NAMALWA (cell line): ENCODE data around the gene OSBPL7.

ENCODE experiments used
- DNase-seq: peaks from one replicate; pipeline ENCODE4 v3.0.0-alpha.2; 2015; ENCODE audit warnings: low spot score

OSBPL7 gene

DNA sequence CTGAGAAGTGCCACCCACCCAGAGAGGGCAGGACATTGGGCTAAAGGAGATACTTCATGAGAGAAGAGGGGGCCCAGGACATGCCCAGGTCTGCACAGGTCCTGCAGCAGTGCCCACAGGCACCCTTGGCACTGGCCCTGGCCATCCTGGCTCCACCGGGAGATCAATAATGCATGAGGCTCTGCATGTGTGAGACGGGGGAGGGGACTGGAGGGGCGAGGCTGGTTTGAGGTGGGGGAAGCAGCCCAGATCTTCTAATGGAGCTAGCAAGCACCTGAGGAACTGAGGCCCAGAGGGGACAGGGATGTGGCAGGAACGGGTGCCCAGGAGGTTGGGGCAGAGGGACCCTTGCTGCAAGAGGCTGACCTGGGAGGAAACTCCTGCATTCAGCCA lies 567 bp downstream of the OSBPL7 start:
- no peak for DNase-seq

DNA sequence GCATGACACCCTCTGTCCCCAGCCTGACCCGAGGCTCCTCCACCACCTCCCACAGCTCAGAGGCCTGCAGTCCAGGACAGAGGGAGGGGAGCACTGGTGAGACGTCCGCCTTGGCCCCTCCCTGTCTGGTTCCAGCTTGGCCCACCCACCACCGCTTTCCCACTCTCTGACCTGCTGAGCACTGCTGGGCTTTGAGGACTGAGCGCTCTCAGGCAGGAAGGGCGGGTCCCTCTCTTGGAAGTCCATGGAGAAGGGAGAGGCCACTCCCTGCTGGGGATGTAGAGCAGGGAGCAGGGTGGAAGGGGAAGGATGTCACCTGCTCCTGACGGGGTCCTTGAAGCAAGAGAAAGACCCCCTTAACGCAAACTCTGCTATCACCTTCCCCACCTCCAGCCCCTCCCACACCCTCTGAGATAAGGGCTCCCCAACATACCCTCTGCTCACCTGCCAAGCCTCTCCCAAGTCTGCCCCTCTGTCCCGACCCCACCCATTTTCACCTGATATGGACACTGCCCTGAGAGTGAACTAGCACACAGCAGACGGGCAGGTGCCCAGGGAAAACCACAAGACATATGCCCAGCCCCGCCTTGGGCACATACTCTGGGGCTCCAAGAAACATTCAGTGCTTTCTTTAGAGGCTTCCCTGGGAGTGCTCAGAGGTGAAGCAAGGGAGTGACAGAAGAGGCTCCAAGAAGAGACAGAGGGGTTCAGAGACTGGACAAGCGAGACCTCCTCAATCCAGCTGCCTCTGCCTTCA lies 1.4 kb downstream of the OSBPL7 start:
- no peak for DNase-seq

DNA sequence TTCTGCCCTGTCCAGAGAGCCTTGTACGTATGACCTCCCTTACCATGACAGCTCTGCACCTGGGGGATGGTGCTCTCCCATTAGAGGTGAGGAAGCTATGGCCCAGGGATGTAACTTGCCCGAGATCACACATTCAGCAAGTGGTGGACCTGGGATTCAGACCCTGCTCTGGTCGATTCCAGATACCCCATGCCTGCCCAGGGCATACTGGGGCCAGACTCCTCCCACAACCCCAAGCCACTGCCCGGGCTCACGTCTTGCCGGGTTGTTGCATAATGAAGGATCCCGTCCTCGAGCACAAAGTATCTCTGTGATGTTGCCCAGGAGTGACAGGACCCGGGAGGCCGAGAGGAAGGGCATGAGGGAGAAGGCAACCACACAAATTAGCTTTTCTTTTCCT lies 2.1 kb downstream of the OSBPL7 start:
- no peak for DNase-seq

DNA sequence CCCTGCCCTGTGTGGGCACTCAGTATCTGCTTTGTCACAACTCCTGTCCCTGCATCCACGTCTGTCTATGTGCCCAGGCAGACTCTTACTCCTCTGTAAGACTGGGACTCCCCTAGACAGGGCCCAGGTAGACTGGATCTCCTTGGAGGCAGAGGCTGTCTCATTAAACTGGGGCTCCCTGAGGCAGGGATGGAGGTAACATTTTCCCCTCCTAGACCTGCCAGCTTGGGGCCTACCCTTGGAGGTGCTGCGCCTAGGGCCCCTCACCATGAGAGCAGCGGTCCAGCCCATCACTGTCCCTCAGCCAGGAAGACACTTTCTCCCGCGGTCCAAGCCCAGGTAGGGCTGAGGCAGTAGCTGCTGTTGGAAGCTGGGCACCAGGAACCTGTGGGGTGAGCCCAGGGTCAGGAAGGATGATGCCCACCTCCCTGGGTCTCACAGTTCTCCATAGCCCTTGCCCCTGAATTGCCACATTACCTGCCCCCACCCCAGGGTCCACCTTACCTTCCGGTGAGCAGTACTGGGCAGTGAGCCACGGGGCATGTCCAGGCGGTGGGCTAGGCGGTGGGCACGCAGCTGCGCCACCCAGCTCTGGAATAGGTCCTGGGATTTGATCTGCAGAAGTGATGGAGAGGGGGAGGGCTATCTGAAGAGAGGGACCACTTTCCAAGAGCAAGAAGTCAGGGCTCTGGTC lies 3.4 kb downstream of the OSBPL7 start:
- no peak for DNase-seq

DNA sequence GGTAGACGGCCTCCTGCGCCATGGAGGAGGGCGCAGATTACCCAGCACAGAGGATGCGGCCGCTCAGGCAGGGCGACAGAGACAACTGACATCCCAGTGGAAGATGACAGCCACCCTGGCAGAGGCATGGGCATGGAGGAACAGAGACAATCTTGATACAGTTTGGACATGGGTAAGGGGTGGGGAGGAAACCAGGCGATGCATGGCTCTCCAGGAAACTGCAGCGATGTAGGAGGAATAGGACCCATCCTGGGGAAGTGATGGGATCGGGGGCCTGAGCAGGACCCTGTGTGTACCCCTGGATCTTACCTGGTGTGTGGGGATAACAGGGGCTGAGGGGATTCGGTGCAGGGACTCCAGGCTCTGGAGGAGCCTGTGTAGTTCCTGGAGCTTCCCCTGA lies 4.6 kb downstream of the OSBPL7 start:
- DNase-seq, result no peak

GRCh38 chr17:47816111-47816735 lies 5.4 kb downstream of the OSBPL7 start:
- DNase-seq, result no peak

DNA sequence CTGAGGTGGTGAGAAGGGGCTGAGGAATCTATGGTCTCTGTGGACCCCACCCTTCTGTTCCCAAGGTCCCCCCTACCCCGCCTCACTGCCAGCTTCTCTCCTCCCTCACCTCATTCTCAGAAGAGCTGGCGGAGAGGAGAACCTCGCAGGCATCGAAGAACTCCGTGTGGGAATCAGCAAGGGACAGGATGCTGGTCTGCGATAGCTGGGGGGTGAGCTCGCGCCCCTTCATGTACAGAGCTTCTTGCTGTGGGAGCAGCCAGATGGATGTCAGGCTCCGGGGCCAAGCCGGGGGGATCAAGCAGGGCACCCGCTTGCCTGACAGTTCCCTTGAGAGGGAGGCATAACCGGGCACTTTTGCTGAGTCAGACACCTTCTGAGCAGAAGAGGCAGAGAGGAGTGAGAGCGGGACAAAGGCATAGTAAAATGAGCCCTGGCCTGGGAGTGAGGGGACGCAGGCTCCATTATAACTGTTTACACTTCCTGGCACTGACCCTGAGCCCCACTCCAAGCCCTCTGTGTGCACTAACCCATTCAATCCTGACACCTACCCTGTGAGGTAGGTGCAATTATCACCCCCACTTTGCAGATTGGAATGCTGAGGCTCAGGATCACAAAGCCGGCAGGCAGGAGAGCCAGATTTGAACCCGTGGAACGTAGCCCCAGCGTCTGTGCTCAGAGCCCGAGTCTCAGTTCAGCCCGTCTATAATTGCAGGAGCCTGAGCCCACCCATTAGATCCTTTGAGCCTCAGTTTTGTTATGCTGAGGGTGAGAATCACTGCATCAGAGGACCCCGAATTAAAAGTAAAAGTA lies 6.3 kb downstream of the OSBPL7 start:
- no peak for DNase-seq

DNA sequence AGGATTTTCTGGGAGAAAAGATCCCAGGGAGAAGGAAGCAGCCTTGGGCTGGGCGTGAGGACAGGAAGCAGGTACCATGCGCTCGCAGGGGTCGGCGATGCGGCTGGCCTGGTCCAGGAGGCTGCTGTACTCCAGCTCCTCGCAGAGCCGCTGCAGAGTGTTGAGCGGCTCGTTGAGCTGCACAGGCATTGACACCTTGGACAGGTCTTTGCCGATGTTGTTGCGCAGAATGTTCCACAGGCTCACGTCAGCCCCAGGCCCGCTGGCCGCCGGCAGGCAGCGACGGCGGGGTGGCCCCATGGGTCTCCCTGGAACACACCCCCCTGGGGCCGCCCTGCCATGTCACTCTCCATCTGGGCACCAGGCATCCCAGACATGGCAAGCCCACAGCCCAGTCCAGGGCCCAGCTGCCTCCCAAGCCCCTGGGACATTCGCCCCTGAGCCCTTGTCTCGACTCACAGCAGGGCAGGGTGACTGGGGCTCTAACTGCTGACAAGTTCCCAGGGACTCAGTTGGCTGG lies 8.0 kb downstream of the OSBPL7 start:
- DNase-seq, result no peak

DNA sequence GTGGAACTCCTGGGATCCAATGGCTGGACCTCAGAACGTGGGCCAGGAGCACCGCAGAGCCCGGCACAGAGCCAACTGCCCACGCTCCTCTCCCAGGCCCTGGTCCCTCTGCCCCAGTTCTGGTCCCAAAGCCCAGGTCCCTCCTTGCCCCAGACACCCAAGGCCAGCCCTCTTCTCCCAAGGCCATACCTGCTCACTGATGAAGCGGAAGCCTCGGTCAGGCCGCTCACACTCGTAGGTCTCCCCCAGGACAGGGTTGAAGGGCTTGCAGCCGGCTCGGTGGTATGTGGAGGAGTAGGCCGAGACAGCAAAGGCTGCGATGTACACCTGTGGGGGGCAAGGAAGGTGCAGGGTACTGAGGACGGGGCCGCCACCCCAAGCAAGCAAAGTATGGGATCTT lies 8.5 kb downstream of the OSBPL7 start:
- DNase-seq, result no peak

DNA sequence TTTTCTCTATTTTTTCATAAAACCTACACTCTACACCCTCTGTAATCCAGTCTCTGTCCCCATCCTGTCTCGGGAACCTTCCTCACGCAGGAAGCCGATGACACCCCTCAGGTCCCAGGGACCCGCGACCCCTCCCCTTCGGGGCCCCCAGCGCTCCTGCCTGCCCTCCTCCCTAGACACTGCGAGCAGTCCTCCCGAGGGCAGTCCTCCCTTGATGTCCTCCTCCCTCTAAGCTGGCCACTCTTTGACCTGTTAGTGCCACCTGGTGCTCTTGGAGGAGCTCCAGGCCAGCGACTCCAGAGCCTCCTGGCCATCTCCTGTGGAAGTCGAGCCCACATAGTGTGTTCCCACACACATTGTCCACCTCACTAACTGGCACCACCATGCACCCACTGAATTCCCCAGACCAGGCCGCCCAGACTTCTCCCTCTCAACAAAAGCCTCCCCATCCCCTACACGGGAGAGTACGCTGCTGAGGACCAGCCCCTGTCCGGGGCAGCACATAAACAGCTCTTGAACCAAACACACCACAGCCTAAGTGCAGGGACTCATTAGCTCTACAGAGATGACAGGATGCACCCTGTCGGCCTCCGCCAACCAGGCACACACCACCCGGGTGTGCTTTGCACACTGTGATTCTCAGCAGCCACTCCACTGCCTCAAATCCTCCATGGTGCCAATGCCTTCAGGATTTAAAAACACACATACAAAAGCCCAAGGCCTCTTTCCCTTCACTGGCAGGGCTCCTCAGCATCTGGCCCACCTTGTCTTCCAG lies 9.3 kb downstream of the OSBPL7 start:
- DNase-seq, result no peak

DNA sequence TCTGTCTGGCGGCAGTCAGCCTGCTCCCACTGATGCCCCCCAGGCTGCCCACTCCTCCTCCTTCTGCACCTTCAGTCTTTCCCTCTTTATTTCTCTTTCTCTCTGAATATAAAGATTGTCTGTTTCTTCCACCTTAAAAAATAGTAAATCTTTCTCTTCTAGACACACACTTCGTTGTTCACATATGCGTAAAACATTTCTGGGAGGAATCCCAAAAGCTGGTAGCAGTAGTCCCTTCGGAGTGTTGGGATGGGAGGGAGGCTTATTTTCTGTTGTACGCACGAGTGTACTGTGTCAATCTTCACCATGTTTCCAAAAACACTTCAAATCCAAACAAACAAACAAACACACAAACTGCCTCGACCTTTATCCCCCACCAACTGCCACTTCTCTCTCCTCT lies 9.9 kb downstream of the OSBPL7 start:
- DNase-seq, result no peak

- DNase-seq, result no peak
Observed at GRCh38 chr17:47810901-47811635, 10.5 kb downstream of the OSBPL7 start.

DNA sequence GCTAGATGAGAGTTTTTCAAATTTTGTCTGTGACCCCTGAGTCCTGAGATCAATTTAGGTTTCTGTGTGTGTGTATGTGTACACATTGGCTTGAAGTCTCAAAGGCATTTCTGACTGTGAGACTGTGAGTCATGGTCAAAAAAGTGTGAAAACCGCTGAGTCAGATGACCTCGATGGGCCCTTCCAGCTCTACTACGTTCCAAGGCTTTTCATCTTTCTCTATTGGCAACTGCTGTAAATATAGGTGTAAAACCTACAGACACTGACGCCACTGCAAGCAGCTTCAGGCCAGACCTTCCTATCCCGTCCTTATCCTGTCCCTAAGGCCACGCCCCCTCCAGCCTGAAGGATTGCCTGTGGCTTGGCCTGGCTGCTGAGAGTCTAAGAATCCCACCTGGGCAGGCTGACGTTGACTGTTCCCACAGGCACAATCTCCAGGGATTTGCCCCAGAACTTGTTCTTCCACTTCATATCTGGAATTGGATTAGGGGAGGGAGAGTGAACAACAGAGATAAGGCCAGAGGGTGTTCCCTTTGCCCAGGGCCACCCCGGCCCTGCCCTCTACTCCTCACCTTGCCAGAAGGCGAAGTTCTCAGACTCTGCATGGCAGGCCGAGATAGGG lies 11.3 kb downstream of the OSBPL7 start:
- no peak for DNase-seq

DNA sequence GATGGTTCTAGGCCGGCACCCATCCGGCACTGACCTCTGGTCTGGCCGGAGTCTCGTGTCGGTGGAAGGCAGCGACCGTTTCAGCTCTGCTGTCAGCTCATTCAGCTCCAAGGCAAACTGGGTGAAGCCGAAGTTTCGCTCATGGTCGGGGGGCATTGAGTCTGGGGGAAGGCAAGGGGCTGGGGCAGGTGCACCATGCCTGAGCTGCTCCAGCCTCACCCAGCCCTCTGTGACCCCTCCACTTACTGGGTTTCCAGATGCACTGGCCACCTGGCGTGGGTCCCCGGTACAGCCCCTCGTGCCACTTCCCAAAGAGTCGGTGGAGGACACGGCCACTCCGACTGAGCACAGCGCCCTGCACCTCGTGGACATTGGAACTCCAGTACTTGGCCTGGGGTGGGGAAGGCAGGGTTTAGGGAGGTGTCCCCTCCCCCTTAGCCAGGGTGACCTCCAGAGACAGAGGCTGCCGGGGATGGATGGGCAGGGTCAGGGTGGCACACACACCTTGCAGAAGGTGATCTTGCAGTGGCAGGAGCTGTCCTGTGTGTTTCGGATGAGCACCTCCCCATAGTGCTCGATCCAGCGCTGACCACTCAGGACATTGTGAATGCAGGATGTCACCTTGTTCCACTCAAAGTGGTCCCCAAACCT lies 12.6 kb downstream of the OSBPL7 start:
- DNase-seq, result no peak

DNA sequence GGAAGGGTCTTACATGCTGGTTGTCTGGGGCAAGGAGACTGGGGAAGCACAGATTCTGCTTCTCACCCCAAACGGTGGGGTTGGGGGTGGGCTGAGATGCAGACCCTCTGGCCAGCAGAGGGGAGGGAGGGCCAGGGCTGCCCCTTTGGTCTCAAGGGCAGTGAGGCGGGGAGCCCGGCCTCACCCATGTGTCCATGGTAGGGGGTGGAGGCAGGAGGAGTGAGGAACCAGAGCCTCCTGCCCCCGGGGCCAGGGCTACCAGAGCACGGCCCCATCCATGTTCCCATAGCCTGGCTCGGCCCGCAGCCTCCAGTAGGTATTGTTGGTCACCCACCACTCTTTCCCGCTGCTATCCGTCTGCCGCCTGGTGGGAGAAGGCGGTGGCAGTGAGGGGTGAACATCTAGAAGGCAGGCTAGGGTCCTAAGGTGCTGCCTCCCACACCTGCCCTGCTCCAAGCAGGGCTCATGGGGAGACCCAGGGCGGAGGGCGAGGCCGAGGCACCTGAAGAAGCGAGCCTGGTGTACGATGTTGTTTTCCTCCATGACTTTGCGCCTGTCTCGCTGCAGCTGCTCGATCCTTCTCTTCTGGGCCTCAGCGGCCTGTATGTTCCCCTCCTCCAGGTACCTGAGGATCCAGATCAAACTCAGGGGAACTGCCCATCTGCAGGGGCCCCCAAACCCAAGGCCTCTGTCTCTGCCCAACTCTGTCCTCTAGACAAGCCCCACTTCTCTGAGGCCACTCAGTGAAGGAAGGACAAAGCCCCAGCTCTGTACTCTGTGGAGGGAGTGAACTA lies 13.4 kb downstream of the OSBPL7 start:
- no peak for DNase-seq

- no peak for DNase-seq
Observed at GRCh38 chr17:47807421-47807820, 14.2 kb downstream of the OSBPL7 start.

DNA sequence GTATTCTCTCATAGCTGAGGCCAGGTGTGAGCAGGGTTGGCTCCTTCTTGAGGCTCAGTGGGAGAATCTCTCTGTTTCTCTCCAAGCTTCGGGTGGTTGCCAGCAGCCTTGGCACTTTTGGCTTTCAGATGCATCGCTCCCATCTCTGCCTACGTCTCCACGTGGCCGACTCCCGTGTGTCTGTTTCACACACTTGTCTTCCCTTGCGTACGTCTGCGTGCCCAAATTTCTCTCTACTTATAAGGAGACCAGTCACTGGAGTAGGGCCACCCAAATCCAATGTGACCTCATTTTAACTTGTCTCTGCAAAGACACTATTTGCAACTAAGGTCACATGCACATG lies 14.7 kb downstream of the OSBPL7 start:
- DNase-seq, result no peak

DNA sequence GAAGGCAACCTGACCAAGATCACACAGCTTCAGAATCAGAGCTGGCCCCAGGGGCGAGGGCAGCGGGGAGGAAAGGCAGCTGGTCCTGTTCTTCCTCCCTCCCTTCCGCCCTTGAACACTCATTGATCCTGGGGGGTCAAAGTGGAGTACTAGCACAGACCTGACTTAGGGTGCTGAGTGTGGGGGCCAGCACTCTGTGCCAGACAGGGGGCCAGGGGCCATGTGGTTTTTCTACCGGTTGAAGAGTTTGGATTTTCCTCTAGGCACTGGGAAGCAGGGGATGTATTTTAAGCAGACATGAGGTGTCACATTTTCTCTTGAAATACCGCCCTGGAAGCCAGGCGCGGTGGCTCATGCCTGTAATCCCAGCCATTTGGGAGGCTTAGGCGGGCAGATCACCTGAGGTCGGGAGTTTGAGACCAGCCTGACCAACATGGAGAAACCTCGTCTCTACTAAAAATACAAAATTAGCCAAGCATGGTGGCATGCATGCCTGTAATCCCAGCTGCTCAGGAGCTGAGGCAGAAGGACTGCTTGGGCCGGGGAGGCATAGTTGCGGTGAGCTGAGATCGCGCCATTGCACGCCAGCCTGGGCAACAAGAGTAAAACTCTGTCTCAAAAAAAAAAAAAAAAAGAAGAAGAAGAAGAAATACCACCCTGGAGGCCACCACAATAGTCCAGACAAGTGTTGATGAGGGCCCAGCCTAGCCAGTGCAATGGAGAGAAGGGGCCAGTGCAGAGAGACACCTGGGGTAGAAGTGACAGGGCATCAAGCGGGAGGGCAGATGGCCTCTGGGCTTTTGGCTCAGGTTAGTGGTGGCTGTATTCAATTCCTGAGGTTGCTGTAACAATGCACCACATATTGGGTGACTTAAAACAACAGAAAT lies 15.3 kb downstream of the OSBPL7 start:
- no peak for DNase-seq
